NB4 (cell line): Measurements from ENCODE around the gene CDV3.

Experiments
- DNase-seq: peaks from one replicate; pipeline ENCODE4 v3.0.0; 2010; ENCODE audit warnings: low read depth
- H3K4me3 ChIP-seq: one replicate; pipeline ENCODE4 v1.5.1; 2011; ENCODE audit warnings: mild to moderate bottlenecking, low read depth, low read length, moderate library complexity
- MYC ChIP-seq: IDR thresholded peaks from 2 replicates; pipeline ENCODE4 v1.6.1; 2011; ENCODE audit warnings: low read depth, low read length
- POLR2A ChIP-seq: IDR thresholded peaks from 2 replicates; pipeline ENCODE4 v1.6.1; 2011; ENCODE audit warnings: mild to moderate bottlenecking; ENCODE audit not compliant: insufficient read length; ENCODE audit errors: extremely low read depth
- TF ChIP-seq, protein P1 (sequence below): IDR thresholded peaks from 2 replicates; pipeline ENCODE4 v1.6.1; 2011; ENCODE audit warnings: low read depth, low read length
- TF ChIP-seq, protein P2 (sequence below): IDR thresholded peaks from one replicate; pipeline ENCODE4 v1.5.1; 2012; ENCODE audit warnings: low read depth, low read length

CDV3 gene

DNA sequence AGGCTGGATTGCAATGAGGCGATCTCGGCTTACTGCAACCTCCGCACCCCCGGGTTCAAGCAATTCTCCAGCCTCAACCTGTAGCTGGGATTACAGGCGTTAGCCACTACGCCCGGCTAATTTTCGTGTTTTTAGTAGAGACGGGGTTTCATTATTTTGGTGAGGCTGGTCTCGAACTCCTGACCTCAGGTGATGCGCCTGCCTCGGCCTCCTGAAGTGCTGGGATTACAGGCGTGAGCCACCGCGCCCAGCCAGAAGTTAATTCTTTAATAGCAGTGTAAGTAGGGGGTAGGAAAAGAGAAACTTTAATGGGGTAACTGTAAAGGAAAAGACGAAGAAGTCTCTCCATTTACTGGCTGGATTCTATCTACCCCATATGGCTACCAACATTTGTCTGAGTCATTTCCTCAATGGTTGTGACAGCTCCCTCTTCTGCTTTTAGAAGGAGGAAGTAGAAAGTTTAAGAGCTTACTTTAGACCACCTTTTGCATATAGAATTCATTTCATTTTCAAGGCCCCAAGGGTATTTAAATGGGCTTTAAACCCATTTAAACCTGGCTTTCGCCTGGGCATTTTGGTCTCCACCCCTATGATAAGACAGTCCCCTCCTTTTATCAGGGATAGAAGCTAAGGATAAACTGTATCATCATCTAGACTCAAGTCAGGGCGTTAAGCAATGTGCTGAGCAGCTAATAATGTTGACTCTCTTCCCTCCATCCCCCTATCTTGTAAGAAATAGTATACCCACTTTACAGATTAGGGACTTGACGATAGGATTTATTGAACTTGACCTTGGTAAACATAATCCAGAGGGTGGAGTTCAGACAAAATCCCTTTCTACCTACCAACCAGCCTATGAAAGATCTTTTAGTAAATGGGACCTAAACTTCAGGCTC, 1.1 kb upstream of the CDV3 start:
- TF ChIP-seq MYC, result no peak
- TF ChIP-seq, protein P1, sequence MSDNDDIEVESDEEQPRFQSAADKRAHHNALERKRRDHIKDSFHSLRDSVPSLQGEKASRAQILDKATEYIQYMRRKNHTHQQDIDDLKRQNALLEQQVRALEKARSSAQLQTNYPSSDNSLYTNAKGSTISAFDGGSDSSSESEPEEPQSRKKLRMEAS, result 0 out of 2 replicates have a peak, but pooled peaks have one; percentile 15
- DNase-seq, result peak; percentile 94
- H3K4me3 ChIP-seq, result peak overlapping the region; percentile 61

DNA sequence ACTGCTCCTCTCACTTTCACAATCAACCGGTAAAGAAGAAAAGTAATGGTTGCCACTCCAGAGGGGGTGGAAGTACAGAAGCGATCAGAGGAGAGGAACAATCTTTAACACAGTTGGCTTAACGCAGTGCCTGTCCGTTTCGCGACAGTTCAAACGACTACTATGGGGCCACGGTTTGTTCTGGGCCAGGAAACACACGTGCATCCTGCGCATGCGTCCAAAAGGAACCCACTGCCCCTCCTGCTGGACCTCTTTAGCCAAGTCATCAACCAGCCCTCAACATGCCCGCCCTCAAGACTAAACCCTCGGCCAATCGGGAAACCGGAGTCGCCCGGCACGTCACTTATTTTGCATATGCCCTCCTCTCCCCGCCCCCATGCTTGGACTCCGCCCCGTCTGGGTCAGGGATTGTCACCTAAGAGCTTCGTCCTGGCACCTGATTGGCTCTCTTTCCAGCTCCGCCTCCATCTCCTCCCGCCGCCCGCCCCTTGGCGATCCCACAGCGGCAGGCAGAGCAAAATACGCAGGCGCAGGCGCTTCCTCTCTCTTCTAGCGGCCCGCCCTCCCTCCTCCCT, 345 bp upstream of the CDV3 start:
- DNase-seq, result peak; percentile 100
- TF ChIP-seq, protein P2, sequence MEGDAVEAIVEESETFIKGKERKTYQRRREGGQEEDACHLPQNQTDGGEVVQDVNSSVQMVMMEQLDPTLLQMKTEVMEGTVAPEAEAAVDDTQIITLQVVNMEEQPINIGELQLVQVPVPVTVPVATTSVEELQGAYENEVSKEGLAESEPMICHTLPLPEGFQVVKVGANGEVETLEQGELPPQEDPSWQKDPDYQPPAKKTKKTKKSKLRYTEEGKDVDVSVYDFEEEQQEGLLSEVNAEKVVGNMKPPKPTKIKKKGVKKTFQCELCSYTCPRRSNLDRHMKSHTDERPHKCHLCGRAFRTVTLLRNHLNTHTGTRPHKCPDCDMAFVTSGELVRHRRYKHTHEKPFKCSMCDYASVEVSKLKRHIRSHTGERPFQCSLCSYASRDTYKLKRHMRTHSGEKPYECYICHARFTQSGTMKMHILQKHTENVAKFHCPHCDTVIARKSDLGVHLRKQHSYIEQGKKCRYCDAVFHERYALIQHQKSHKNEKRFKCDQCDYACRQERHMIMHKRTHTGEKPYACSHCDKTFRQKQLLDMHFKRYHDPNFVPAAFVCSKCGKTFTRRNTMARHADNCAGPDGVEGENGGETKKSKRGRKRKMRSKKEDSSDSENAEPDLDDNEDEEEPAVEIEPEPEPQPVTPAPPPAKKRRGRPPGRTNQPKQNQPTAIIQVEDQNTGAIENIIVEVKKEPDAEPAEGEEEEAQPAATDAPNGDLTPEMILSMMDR, result no peak
- TF ChIP-seq, protein P1, result peak; percentile 99
- TF ChIP-seq POLR2A (peak; percentile 75), MYC (peak; percentile 92)
- peak overlapping the region; percentile 61 for H3K4me3 ChIP-seq

DNA sequence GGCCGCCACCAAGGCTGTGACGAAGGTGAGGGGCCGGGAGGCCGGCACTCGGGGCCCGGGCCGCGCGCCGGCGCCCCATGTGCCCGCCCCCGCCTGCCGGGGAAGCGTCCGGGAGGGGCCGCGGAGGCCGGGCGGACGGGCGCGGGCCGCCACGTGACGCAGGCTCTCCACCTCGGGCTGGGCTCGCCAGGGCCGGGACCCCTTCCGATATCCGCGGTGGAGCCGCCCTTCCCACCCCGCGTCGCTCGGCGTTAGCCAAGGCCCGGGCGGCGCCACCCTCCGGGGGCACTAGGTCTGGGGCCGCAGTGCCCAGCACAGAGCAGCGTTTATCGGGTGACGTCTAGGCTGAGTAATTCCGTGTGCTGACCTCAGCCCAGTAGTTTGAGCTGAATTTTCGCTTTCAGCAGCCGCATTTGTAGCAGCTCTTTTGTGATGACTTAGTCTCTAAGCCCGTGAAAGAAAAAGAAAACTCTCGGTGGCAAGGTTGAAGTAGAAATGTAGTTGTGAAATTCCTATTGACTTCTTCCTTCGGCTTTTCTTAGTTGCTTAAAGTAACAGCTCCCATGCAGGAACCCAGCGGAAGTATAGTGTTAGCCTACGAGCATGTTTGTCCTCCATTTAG, 885 bp downstream of the CDV3 start:
- peak; percentile 74 for DNase-seq
- TF ChIP-seq, protein P1, result peak; percentile 78
- TF ChIP-seq POLR2A, result no peak
- peak; percentile 16; the same call in 1 of the 2 replicates for TF ChIP-seq MYC
- H3K4me3 ChIP-seq, result peak overlapping the region; percentile 88

DNA sequence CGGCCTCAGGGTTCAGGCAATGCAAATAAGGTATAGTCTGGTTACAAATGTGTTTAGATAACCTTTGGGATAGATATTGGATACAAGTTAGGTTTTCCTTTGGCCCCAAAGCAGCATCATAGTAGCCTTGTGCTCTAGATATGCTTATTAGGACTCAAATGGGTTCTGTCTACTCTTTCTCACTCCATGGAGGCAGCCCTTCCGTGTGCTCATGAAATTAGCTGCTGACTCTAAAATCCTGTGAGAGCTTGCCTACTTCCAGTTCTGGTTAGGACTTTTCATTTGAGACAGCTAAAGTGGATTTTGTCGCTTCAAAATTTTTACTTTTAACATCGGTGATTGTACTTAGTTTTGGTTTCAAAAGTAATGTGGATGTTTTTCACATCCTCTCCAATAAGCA, 1.6 kb downstream of the CDV3 start:
- H3K4me3 ChIP-seq, result peak overlapping the region; percentile 88
- no peak for TF ChIP-seq MYC
- TF ChIP-seq, protein P2, result no peak
- TF ChIP-seq POLR2A, result no peak
- TF ChIP-seq, protein P1, result no peak
- DNase-seq, result peak; percentile 26

DNA sequence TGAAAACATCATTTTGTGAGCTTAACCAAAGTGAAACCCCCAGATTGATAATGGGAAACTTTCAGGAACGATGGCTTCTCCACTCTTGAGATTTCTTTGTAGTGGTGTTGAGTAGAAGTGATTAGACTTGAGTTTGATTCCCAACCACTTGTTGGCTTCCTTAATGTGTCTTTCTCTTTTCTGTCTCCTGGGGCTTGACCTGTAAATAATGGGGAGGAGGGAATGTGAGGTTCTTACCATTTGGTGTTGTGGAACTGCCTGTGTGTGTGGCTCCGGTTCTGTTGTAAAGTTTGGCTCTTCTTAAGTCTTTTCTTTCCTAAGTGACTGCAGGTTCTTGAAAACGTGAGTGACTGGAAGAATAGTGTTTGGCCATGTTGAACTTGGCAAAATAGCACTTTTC, 2.7 kb downstream of the CDV3 start:
- TF ChIP-seq, protein P2, result no peak
- H3K4me3 ChIP-seq, result peak overlapping the region; percentile 88
- no peak for DNase-seq

DNA sequence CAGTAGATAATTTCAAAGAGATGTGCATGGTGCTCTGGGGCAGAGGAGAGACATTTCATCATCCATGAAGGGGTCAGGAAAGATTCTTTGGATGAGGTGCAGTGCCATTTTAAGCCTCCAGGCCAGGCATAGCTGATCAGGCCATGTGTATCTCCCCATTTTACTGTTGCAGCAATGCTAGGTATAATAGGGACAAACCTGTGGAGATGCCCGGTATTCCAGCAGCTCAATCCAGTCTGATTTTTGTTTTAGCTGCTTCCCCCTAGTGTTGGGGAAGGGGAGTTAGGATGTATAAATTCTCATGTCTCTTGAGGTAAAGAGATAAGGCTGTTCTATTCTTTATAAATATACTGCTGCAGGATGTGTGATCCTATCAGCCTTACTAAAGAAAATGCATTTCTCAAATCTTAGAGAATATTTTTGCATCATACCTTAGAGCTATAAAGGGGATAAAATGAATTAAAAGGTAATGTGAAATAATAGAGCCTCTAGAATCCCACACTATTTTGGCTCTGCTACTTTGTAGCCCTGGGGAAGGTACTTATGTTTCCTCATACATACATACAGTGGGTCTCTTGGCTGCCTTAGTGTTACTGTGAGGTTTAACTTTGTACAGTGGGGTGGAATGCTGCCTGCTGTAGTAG, 5.2 kb downstream of the CDV3 start:
- peak overlapping the region; percentile 37 for H3K4me3 ChIP-seq
- DNase-seq, result peak; percentile 47
- TF ChIP-seq, protein P2, result peak; percentile 34
- no peak for TF ChIP-seq POLR2A
